WTC11 (cell line): ENCODE data around the gene OTUD7B. TPM values are rescaled to one million over a fixed set of nuclear protein-coding genes. Genes with fewer than 3 reads are reported as not detected.
A peak's percentile ranks its signal among the peaks of the same experiment; 100 is the strongest.

Experiments used
- ATAC-seq: fragments of 200-7000 bp; cut with Tn5 transposase; 2 replicates; pipeline ENCODE4 v1.10.0; 2021; ENCODE audit warnings: mild to moderate bottlenecking, moderate library complexity
- CTCF ChIA-PET: fragments of 300-600 bp; sonication (Branson Sonifier 250); formaldehyde crosslinking; loops from one replicate; lab custom pipeline; 2021; ENCODE audit warnings: antibody characterized with exemption; lab: Charles Lee
- POLR2A ChIA-PET: fragments of 350-600 bp; sonication (Branson Sonifier 250); formaldehyde crosslinking; loops from one replicate; lab custom pipeline; 2021; ENCODE audit warnings: antibody characterized with exemption; lab: Charles Lee
- DNase-seq: peaks from one replicate; pipeline ENCODE4 v3.0.0; 2021; ENCODE audit warnings: low spot score
- H3K27ac Mint-ChIP-seq: 2 replicates; pipeline ENCODE4 v1.8.0; 2021; ENCODE audit warnings: mixed read lengths
- H3K27me3 Mint-ChIP-seq: 2 replicates; pipeline ENCODE4 v1.8.0; 2021; ENCODE audit warnings: low read depth, mild to moderate bottlenecking, moderate library complexity, mixed read lengths
- H3K36me3 Mint-ChIP-seq: 2 replicates; pipeline ENCODE4 v1.8.0; 2021; ENCODE audit warnings: mixed read lengths
- H3K4me1 Mint-ChIP-seq: 2 replicates; pipeline ENCODE4 v1.8.0; 2022; ENCODE audit warnings: mixed read lengths
- H3K4me3 Mint-ChIP-seq: 2 replicates; pipeline ENCODE4 v1.8.0; 2021; ENCODE audit warnings: mild to moderate bottlenecking, moderate library complexity, mixed read lengths
- H3K9me3 Mint-ChIP-seq: 2 replicates; pipeline ENCODE4 v1.8.0; 2021; ENCODE audit warnings: mixed read lengths
- E2F4 ChIP-seq: sonication (generic); formaldehyde crosslinking; IDR thresholded peaks from 2 replicates; pipeline ENCODE4 v1.8.1; 2022; ENCODE audit warnings: low read depth, mild to moderate bottlenecking, moderate library complexity, missing genetic modification reagents, borderline replicate concordance
- FOXJ3 ChIP-seq: sonication (generic); formaldehyde crosslinking; IDR thresholded peaks from 2 replicates; pipeline ENCODE4 v1.9.0; 2021; ENCODE audit warnings: missing genetic modification reagents, mild to moderate bottlenecking, borderline replicate concordance
- GABPB1 ChIP-seq: sonication (generic); formaldehyde crosslinking; IDR thresholded peaks from 2 replicates; pipeline ENCODE4 v1.8.1; 2023; ENCODE audit warnings: mild to moderate bottlenecking, missing genetic modification reagents
- PRRX2 ChIP-seq: fragments of 250-450 bp; sonication (Bioruptor Pico); IDR thresholded peaks from 2 replicates; pipeline ENCODE4 v1.8.0; 2021; ENCODE audit warnings: mild to moderate bottlenecking
- SMAD4 ChIP-seq: sonication (generic); formaldehyde crosslinking; IDR thresholded peaks from 2 replicates; pipeline ENCODE4 v1.8.0; 2022; ENCODE audit warnings: mild to moderate bottlenecking, missing genetic modification reagents
- ZBTB43 ChIP-seq: sonication (generic); formaldehyde crosslinking; IDR thresholded peaks from 2 replicates; pipeline ENCODE4 v1.8.1; 2023; ENCODE audit warnings: mild to moderate bottlenecking, missing genetic modification reagents
- ZNF121 ChIP-seq: sonication (generic); formaldehyde crosslinking; IDR thresholded peaks from 2 replicates; pipeline ENCODE4 v1.8.0; 2023; ENCODE audit warnings: missing genetic modification reagents
- ZNF317 ChIP-seq: sonication (generic); formaldehyde crosslinking; IDR thresholded peaks from 2 replicates; pipeline ENCODE4 v1.8.1; 2023; ENCODE audit warnings: low read depth, mild to moderate bottlenecking, moderate library complexity, missing genetic modification reagents, borderline replicate concordance
- ZNF671 ChIP-seq: fragments of 250-450 bp; sonication (Bioruptor Pico); IDR thresholded peaks from 2 replicates; pipeline ENCODE4 v1.8.0; 2021; ENCODE audit warnings: mild to moderate bottlenecking
- ZSCAN18 ChIP-seq: fragments of 250-450 bp; sonication (Bioruptor Pico); IDR thresholded peaks from 2 replicates; pipeline ENCODE4 v2.1.2; 2022; ENCODE audit warnings: mild to moderate bottlenecking, moderate library complexity
- total RNA-seq: library from RNA; stranded (reverse); gene quantifications from 3 replicates; pipeline ENCODE4 v1.2.3, GENCODE V29; 2021
- TF ChIP-seq, protein P1 (sequence below): sonication (generic); formaldehyde crosslinking; IDR thresholded peaks from 2 replicates; pipeline ENCODE4 v1.8.0; 2023; ENCODE audit warnings: missing genetic modification reagents, mild to moderate bottlenecking, borderline replicate concordance
- TF ChIP-seq, protein P2 (sequence below): sonication (generic); formaldehyde crosslinking; IDR thresholded peaks from 2 replicates; pipeline ENCODE4 v1.8.1; 2022; ENCODE audit warnings: low read depth, missing genetic modification reagents, borderline replicate concordance

Gene OTUD7B
- total RNA-seq, 1 experiment from 2014 or later: 21.0 TPM

DNA sequence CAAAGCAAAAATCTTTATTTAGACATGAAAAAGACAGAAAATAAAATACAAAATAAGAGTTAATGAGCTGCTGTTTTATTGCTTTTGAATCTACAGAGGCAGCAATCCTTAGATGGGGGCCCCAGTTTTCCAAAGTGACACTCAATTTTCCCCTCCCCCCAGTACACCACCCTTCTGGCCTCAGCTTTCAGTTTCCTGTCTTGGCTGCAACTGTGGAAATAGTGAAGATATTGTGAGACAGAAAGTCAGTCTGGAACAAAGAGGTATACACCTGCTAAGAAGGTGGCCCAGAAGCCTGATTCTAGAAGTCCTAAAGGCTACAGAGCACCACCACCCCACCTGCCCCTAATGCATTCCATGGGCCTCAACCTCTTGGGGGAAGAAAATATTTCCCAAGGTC lies 72.8 kb downstream of the OTUD7B start (continued):
- TF ChIP-seq, protein P1, sequence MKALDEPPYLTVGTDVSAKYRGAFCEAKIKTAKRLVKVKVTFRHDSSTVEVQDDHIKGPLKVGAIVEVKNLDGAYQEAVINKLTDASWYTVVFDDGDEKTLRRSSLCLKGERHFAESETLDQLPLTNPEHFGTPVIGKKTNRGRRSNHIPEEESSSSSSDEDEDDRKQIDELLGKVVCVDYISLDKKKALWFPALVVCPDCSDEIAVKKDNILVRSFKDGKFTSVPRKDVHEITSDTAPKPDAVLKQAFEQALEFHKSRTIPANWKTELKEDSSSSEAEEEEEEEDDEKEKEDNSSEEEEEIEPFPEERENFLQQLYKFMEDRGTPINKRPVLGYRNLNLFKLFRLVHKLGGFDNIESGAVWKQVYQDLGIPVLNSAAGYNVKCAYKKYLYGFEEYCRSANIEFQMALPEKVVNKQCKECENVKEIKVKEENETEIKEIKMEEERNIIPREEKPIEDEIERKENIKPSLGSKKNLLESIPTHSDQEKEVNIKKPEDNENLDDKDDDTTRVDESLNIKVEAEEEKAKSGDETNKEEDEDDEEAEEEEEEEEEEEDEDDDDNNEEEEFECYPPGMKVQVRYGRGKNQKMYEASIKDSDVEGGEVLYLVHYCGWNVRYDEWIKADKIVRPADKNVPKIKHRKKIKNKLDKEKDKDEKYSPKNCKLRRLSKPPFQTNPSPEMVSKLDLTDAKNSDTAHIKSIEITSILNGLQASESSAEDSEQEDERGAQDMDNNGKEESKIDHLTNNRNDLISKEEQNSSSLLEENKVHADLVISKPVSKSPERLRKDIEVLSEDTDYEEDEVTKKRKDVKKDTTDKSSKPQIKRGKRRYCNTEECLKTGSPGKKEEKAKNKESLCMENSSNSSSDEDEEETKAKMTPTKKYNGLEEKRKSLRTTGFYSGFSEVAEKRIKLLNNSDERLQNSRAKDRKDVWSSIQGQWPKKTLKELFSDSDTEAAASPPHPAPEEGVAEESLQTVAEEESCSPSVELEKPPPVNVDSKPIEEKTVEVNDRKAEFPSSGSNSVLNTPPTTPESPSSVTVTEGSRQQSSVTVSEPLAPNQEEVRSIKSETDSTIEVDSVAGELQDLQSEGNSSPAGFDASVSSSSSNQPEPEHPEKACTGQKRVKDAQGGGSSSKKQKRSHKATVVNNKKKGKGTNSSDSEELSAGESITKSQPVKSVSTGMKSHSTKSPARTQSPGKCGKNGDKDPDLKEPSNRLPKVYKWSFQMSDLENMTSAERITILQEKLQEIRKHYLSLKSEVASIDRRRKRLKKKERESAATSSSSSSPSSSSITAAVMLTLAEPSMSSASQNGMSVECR (CRISPR knock-in tag): no peak
- TF ChIP-seq ZNF121: no peak
- TF ChIP-seq GABPB1: no peak

GRCh38 chr1:149936992-149937705 lies 73.4 kb downstream of the OTUD7B start:
- Mint-ChIP-seq H3K9me3 (no peaks in the 10 kb centered on the region), H3K4me1 (peaks cover 58% of the 10 kb centered on the region)
- no peak for DNase-seq
- TF ChIP-seq, protein P2, sequence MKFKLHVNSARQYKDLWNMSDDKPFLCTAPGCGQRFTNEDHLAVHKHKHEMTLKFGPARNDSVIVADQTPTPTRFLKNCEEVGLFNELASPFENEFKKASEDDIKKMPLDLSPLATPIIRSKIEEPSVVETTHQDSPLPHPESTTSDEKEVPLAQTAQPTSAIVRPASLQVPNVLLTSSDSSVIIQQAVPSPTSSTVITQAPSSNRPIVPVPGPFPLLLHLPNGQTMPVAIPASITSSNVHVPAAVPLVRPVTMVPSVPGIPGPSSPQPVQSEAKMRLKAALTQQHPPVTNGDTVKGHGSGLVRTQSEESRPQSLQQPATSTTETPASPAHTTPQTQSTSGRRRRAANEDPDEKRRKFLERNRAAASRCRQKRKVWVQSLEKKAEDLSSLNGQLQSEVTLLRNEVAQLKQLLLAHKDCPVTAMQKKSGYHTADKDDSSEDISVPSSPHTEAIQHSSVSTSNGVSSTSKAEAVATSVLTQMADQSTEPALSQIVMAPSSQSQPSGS (CRISPR knock-in tag): no peak
- TF ChIP-seq PRRX2 (CRISPR knock-in tag) (no peak), E2F4 (no peak), ZNF671 (CRISPR knock-in tag) (no peak), SMAD4 (CRISPR knock-in tag) (no peak), ZSCAN18 (CRISPR knock-in tag) (no peak), FOXJ3 (CRISPR knock-in tag) (no peak), ZBTB43 (CRISPR knock-in tag) (no peak), ZNF317 (no peak)
- TF ChIP-seq, all 79 proteins: peak for 0
- H3K27ac Mint-ChIP-seq: peak overlapping the region; percentile 94
- peak overlapping the region; percentile 77 for H3K4me3 Mint-ChIP-seq
- ChIA-PET POLR2A (interaction anchor here (0.6 to 2.2 kb wide), 8 partner anchors 9 to 422 kb away, joined by 3 to 16 read pairs (median 4); a partner anchor contains a TSS), CTCF (interaction anchor here (0.5 to 1.5 kb wide), 3 partner anchors 9 to 250 kb away, joined by 4 to 7 read pairs (median 5); partner anchors contain the start of gene SF3B4)
- ATAC-seq: peak; percentile 33
- H3K27me3 Mint-ChIP-seq: no peaks in the 10 kb centered on the region; the same call in 1 of the 2 replicates
- no peaks in the 10 kb centered on the region for H3K36me3 Mint-ChIP-seq
